ENCODE measurements around the gene PBRM1.

GRCh38 chr3:52679811-52680210 is 5.9 kb downstream of the PBRM1 start:
- TF ChIP-seq CTCF (IDR thresholded peaks at IDR 0.05; ENCODE audit: extremely low read depth in 1 of 2, insufficient read depth in 1 of 2, low read depth in 1 of 2, low read length in 2 of 2): no peak
- no peak for TF ChIP-seq POLR2AphosphoS5 (IDR thresholded peaks at IDR 0.05; ENCODE audit: insufficient read depth, low read depth, low read length)
